Endothelial cell of hepatic sinusoid (primary cell): ENCODE data around the gene GSE1.

Source experiments
- in situ Hi-C: cut with HindIII; loops from 2 replicates; pipeline ENCODE4 v1.10.0; 2017; ENCODE audit warnings: low sequenced_read_pairs

GSE1 gene

DNA sequence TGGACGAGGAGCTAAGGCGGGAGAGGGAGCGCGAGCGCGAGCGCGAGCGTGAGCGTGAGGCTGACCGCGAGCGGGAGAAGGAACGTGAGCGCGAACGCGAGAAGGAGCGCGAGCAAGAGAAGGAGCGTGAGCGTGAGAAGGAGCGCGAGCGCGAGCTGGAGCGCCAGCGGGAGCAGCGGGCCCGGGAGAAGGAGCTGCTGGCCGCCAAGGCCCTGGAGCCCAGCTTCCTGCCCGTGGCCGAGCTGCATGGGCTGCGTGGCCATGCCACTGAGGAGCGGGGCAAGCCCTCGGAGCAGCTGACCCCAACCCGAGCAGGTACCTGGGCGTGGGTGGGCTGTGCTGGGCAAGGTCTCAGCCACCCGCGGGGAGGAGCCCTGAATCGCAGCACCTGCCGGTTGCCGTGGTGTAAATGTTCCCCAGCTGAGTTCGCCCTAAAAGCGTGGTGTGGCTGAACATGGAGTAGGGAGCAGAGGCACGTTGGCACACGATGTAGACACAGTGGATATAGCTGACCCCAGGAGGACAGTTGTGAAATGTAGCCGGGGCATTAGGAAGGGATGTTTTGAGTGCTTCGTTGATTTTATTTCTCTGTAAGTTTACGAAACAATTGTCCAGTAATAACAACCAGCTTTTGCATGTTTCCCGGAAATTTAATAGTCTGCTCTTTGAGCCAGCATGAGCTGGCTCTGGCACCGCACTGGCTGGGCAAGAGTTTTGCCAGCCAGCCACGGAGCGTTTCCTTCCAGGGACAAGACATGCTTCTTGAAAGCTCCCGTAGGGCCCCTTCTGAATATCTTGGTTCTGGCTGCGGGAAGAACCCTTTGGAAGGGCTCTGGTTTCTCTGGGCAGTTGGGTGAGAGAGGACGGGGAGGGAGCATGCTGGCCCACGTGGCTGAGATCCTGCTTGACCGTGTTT lies 43.5 kb downstream of the GSE1 start:
- in situ Hi-C loops, result loop anchor here (5.0 kb wide), 1 partner anchor 66 kb away; no protein-coding TSS in a partner anchor

DNA sequence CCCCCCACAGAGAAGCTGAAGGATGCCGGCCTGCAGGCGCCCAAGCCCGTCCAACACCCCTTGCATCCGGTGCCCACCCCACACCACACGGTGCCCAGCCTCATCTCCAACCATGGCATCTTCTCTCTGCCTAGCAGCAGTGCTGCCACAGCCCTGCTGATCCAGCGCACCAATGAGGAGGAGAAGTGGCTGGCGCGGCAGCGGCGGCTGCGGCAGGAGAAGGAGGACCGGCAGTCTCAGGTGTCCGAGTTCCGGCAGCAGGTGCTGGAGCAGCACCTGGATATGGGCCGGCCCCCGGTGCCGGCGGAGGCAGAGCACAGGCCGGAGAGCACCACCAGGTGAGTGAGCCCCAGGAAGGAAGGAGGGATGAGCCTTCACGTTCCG lies 44.1 kb downstream of the GSE1 start:
- in situ Hi-C loops, result loop anchor here (5.0 kb wide), 1 partner anchor 65 kb away; no protein-coding TSS in a partner anchor

GRCh38 chr16:85657996-85658395 lies 44.9 kb downstream of the GSE1 start:
- in situ Hi-C loops, result loop anchor here (5.0 kb wide), 1 partner anchor 64 kb away; no protein-coding TSS in a partner anchor

DNA sequence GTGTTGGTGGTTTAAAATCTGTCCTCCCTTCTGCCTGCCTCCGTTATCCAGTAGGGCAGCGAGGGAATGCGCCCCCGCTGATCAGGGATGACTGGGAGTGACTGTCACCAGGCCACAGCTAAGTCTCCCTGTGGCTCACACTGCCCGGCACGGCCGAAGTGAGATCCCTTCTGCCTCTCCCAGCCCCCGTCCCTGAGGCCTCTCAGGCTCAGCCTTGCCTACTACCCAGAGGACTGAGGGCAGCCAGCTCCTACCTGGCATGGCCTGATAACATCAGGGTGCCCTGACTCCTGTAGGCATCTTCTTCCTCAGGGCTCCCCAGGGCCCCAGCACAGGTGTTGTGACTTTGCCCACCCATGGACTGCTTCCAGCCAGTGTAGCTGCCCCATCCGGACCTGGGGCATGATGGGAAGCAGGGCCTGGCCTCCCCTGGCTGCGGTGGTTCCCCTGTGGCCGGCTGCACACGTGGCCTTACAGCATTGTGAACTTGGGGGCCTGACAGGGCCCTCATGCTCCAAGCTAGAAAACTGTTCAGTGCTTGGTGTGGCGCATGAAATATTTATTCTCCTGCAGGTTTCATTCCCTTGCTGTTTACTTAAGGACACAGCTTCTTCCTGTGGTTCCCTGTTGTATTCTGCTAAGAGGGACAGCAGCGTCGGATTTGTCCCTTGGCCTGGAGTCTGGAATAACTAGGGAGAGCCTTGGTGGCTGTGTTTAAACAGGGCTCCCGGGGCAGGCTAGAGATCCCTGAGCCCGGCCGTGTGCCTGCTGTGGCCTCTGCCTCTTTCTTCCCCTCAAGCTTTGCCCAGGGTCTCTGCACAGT lies 45.6 kb downstream of the GSE1 start:
- in situ Hi-C loops, result loop anchor here (5.0 kb wide), 1 partner anchor 64 kb away; no protein-coding TSS in a partner anchor

DNA sequence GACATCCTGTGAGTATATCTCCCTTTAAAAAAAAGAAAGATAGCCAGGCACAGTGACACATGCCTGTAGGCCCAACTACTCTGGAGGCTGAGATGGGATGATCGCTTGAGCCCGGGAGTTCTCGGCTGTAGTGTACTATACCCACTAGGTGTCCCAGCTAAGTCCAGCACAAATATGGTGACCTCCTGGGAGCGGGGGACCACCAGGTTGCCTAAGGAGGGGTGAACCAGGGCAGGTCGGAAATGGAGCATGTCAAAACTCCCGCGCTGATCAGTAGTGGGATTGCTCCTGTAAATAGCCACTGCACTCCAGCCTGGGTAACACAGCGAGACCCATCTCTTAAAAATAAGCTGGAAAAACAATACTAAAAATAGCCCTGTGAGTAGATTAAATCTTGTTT lies 46.2 kb downstream of the GSE1 start:
- in situ Hi-C loops, result loop anchor here (5.0 kb wide), 1 partner anchor 63 kb away; no protein-coding TSS in a partner anchor

GRCh38 chr16:85659805-85660511 lies 46.8 kb downstream of the GSE1 start:
- in situ Hi-C loops, result loop anchor here (5.0 kb wide), 1 partner anchor 62 kb away; no protein-coding TSS in a partner anchor

DNA sequence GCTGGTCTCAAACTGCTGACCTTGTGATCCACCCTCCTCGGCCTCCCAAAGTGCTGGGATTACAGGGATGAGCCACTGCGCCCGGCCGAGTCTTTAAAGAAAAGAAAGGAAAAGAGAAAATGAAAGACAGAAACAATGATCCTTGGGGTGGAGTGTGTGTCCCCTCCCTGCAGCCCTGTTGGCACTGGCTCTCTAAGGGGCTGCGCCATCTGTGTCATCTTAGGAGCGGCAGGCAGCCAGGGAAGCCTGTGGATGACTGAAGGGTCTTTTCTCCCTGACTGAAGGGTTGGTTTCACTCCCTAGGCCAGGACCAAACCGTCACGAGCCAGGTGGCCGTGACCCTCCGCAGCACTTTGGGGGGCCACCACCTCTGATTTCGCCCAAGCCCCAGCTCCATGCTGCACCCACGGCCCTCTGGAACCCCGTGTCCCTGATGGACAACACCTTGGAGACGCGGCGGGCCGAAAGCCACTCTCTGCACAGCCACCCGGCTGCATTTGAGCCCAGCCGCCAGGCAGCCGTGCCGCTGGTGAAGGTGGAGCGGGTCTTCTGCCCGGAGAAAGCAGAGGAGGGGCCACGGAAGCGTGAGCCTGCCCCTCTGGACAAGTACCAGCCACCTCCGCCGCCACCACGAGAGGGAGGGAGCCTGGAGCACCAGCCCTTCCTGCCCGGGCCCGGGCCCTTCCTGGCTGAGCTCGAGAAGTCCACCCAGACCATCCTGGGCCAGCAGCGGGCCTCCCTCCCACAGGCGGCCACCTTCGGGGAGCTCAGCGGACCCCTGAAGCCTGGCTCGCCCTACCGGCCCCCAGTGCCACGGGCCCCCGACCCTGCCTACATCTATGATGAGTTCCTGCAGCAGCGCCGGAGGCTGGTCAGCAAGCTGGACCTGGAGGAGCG lies 48.0 kb downstream of the GSE1 start:
- in situ Hi-C loops, result no loop called here

GRCh38 chr16:85661740-85662481 lies 48.8 kb downstream of the GSE1 start:
- in situ Hi-C loops, result no loop called here

GRCh38 chr16:85662482-85662812 lies 49.3 kb downstream of the GSE1 start:
- in situ Hi-C loops, result no loop called here

GRCh38 chr16:85662976-85663830 lies 50.1 kb downstream of the GSE1 start:
- in situ Hi-C loops, result no loop called here

GRCh38 chr16:85663891-85664321 lies 50.8 kb downstream of the GSE1 start:
- in situ Hi-C loops, result no loop called here

GRCh38 chr16:85664580-85665372 lies 51.7 kb downstream of the GSE1 start:
- in situ Hi-C loops, result no loop called here

DNA sequence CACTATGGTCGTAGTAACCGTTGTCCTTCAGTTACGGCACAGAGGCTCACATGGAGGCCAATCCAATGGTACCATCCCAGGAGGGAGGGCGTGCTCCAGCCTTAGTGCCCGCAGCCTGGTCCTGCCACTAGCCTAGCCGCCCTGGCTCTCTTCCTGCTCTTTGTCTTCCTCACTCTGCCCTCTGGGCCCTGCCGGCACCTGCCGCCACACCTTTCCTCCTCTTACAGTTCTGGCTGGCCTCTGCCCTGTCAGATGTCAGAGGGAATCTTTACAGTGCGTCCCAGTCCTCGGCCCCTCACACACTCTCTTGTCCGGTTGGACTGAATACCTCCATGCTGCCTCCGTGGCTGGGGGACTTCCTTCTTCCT lies 52.2 kb downstream of the GSE1 start:
- in situ Hi-C loops, result no loop called here

DNA sequence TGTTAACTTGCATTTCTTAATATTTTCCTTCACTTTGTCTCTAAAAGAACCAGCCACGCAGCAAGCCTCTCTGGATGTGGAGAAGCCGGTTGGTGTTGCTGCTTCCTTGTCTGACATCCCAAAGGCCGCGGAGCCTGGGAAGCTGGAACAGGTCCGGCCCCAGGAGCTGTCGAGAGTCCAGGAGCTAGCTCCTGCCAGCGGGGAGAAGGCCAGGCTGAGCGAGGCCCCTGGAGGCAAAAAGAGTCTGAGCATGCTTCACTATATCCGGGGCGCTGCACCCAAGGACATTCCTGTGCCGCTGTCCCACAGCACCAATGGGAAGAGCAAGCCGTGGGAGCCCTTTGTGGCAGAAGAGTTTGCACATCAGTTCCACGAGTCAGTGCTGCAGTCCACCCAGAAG lies 52.8 kb downstream of the GSE1 start:
- in situ Hi-C loops, result no loop called here

GRCh38 chr16:85667261-85667660 lies 54.1 kb downstream of the GSE1 start:
- in situ Hi-C loops, result no loop called here

- in situ Hi-C loops, result no loop called here
Measured at GRCh38 chr16:85667841-85668413, 54.8 kb downstream of the GSE1 start.
